Fibroblast of upper back skin (primary cell): ENCODE data around the gene FHOD3.
"Not testable (repeated sequence)": the region's sequence is repeated elsewhere in the genome, so short reads cannot be mapped to it uniquely, and the experiment has no call there.

Experiments used
- DNase-seq: peaks from one replicate; pipeline ENCODE4 v3.0.0-alpha.2; 2013

Gene FHOD3

DNA sequence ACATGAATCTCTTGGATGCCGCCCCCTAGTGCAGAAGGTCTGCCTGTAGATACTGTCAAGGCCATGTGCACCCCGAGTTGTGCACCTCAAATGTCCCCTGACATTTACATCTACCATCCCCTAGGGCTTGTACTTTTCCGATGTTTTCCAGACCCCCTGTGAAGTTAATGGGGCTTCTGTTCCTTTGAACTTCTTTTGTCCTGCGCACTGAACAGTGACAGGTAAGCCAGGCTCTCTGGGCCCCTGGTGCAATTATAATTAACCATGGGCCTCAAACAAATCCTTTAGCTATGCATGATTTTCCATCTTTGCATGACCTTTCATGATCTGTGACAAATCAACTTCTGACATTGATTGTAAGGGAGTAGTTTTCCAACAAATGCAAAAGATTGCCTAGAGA lies 158.4 kb downstream of the FHOD3 start:
- no peak for DNase-seq

DNA sequence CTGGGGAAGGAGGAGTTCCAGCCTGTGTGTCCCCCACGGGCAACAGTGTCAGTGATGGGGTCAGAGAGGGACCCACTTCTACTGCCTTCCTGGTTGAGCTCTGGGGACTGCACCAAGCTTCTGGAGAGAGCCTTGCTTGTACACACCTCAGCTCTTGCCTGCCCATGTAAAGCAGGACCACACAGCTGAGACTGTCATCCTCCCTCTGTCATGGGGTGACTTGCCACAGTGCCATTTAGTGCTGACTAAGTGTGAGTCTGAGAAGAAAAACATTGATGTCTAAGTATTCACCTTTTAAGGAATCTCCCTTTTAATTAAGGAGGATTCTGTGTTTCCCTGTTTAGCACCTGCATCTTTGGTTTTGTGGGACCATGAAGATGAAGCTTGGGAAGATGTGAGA lies 159.1 kb downstream of the FHOD3 start:
- DNase-seq = no peak

DNA sequence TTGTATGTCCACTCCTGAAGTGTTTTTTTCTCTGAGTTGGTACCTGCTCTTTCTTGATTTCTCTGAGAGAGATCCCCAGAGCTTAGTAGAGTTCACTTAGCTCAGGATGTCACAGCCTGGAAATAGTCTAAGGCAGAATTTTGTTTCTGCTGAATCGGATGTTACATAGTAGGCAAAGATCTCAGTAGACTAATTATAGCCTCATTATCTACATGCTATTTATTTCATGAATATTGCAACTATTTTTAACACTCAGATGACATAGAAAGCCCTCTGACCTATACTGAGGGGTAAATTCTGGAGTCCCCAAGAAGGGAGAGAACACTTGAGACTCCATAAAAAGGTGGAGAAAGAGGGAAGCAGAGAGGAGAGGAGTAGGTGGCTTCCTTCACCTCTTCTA lies 160.2 kb downstream of the FHOD3 start:
- DNase-seq = no peak

DNA sequence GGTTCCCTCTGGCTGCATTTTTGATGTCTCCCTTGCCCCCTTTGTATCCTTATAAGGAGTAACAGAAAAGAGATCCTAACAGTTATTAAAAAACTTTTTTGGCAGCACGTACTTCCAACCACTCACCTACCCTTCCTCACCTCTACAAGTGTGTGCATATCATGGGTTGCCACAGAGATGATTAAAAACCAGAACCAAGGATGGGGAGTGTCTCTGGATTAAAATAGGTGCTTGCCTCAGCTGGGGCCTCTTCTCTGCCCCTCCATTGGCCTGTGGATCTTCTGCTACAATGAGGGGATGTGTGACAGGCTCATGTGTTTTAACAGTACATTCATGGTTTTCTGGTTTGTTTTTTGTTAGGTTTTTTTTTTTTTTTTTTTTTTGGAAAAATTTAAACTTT lies 160.8 kb downstream of the FHOD3 start:
- no peak for DNase-seq

DNA sequence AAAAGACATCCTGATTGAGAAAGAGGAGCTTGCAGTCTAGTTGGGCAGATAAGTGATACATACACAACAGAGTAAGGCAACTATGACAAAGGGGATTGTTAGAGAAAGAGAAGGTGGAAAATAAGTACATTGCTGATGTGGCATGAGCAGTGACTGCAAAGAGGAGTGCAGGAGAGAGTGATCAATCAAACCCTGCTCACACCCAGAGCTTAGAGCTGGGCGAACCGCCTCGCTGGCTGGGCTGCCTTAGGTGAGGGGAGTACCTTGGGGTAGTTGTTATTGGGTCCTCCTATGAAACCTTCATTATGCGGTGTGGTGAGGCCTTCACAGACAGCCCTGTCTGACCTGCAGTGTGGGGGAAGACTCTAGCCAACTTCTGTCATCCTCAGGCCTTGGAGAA lies 161.7 kb downstream of the FHOD3 start:
- DNase-seq = no peak

DNA sequence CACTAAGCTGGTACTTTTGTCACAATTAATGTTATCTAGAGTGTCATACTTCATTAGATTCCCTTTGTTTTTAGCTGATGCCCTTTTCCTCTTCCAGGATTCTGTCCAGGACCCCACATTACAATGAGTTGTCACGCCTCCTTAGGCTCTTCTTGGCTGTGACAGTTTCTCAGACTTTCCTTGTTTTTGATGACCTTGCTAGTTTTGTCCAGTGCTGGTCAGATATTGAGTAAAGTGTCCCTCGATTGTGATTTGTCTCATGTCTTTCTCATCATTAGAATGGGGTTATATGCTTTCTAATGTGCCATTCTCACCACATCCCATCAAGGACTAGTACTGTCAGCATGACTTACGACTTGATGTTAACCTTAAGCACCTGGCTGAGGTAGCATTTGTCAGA lies 162.3 kb downstream of the FHOD3 start:
- DNase-seq = no peak

DNA sequence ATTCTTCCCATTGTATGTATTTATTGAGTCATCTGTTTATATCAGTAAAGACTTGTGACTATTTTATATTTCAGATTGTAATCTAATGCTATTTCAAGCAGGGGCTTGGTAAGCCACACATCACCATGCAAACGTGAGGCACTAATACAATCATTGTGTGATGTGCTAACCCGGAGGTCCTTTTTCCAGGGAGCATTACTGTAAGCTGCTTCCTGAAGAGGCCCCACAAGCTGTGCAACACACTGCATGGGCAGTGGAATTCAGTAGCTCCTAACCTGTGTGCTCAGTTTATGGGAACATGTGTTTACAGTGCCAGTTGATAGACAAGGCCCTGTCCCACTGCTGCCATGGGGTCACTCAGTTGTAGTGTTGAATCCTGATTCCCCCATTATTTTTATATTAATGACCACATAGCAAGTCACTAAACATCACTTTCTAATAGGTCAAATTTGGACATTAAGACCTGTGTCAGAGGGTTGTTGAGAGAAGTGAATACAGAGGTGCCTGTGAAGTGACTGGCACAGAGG lies 162.9 kb downstream of the FHOD3 start:
- DNase-seq = no peak

DNA sequence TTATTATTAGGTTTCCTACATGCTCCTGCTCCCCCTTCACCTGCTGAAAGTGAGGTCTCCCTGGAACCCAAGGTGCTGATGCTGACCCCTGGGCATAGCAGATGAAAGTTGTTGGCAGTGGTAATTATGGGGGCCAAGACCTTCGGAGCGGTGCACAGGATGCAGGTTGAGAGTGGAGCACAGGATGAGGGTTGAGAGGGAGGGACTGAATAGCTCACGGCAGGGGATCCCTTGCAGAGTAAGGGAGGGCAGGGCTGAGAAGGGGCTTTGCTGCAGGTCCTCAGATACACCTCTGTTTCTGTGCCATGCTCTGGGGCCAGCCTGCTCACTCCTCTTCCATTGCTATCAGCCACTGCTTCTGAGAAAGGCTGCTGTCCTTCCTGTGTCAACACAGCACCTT lies 163.3 kb downstream of the FHOD3 start:
- no peak for DNase-seq

DNA sequence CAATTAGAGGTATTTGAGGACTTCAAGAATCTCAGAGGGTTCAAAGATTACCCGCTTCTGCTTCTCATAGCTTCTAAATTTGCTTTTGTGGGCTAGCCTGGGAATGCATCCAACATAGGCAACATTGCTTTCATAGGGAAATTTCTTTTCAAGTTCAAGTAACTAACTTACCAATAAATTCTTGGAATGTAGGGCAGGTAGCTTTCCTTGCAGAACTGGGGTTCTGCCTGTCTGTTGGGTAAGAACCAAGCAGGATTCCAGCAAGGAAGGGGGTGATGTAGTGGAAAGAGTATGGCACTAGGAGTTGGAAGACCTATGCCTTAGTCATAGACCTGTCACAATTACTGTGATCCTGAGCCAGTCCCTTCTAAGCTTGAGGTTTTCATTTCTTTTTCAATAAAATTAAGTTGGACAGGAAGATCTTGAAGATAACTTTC lies 164.1 kb downstream of the FHOD3 start:
- DNase-seq = peak; percentile 37

DNA sequence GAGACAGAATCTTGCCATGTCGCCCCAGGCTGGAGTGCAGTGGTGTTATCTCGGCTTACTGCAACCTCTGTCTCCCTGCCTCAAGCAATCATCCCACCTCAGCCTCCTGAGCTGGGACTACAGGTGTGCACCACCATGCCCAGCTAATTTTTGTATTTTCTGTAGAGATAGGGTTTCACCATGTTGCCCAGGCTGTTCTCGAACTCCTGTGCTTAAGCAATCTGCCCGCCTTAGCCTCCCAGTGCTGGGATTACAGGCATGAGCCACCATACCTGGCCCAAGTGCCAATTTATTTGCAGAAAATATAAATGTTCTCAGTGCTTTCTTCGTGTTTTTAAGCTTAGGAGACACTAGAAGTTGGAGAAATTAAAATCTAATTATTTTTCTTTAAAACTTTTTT lies 166.0 kb downstream of the FHOD3 start:
- not testable (repeated sequence) for DNase-seq

DNA sequence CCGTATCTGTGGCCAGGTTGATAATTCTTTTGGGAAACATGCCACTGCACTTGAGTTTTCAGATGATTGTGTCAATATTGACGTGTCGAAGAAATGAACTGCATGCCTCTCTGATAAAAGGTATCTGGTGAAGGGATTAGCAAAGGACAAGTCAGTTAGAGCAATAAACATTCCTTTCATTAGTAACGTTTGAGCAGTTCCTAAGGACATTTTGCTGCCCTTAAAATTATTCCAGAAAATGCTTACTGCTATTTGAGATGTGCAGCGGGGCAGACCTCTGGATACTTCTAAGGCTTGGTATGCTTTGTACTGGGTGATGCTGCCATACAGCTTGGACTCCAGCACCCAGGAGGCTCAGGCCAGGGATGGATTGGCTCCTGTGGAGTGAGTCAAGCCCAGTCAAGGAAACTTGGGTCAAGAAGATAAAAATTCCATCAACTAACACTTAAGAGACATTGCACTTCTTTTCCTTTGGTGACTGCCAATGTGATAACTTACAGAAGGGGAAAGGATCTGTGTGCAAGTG lies 166.7 kb downstream of the FHOD3 start:
- DNase-seq = no peak

DNA sequence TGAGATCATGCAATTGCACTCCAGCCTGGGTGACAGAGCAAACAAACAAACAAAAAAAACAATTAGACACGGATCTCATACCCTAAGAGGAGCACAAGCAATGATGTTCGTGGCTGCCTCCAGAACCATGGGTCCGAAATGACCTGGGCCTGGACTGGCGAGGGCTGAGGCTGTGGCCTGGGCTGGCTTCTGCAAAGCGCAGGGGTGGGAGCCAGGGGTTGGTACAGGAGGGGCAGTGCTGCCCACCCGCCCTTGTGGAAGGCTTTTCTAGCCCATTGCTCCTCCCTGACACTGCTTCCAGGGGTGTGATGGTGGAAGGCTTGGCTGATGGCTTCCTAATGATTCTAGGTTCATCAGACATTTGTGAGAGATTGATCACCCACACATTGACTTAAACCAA lies 167.8 kb downstream of the FHOD3 start:
- no peak for DNase-seq

DNA sequence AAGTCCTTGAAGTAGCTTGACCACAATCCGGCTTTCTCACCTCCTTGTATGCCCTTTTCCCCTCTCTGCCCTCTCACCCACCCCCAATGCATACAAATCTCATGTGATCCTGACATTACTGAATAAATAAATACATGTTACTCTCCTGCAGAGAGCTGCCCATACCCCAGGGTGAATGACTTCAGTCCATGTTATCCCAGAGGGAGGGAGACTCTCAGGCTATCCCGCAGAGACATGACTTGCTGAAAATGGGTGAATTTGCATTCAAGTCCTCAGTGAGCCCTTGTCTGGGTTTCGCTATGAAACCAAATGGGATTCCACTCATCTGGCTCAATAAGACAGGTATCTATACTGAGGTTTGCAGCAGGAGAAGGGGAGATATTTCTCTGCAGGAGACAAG lies 168.5 kb downstream of the FHOD3 start:
- DNase-seq = no peak

DNA sequence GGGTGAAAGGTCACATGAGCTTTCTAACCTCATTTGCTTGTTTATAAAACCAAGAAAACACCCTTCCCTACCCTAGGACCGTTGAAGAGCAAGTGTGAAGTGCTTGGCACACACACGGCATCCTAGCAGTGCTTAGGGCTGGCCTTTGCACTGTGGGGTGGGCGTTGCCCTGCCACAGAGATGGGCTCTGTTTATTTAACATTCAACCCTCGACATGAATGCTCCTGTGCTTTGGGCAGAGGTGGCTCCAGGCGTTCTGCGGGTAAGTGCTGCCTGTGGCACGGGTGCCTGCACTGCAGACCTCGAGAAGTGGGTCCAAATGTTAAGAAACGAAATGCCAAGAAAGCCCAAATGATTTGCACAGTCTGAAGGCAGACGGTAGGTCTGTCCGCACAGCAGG lies 170.1 kb downstream of the FHOD3 start:
- DNase-seq = no peak

DNA sequence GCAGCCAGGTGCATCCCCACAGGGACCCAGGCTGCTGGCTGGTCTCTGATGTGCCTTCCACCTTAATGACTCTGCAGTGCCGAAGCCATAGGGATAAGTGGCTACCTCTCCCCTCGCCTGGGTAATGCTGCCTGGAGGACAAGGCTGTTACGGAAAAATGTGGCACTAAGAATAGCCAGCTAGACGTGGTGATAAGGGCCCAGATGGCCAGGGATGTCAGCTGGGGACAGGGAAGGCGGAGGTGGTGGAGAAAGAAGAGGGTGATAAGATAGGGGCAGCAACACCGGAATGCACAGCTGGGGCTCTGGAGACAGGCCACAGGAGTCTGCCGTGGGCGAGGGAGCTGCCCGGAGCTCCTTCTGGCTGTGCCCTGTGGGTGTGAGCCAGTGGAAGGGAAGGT lies 170.6 kb downstream of the FHOD3 start:
- DNase-seq = no peak

DNA sequence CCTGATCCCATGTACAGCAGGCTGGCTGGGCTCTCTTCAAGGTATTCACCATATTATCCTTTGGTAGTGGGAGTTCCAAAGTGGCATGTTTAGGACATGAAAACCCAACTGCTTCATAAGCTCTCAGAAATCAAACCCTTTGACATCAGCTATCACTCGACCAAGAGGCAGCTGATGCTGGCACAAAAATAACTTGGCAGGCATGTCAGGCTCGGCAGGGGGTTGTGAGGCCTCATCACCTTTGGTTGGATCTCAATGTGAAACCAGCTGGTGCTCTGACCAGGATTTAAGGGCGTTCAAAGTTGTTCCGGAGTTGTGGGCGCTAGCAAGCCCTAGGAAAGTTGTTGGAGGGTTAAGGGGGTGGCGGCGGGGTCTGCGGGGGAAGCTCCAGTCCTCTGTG lies 171.9 kb downstream of the FHOD3 start:
- DNase-seq = no peak

DNA sequence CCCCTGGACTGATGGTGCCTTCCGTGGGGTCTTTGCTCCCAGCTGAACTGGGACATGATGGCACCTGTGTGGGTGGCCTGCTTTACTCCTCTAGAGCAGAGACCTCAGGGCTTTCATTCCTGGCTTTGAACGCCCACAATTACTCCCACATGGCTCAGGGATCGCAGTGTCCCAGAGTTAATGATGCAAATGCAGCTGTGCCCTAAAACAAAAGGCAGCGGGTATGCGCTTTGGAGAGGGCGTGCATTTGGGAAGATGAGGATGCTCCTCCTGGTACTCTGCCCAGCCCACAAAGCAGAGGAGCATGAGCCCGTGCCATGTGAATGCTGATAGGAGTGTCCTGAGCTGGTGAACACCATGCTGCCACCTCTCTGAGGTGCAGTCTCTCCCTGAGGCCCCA lies 173.4 kb downstream of the FHOD3 start:
- no peak for DNase-seq

DNA sequence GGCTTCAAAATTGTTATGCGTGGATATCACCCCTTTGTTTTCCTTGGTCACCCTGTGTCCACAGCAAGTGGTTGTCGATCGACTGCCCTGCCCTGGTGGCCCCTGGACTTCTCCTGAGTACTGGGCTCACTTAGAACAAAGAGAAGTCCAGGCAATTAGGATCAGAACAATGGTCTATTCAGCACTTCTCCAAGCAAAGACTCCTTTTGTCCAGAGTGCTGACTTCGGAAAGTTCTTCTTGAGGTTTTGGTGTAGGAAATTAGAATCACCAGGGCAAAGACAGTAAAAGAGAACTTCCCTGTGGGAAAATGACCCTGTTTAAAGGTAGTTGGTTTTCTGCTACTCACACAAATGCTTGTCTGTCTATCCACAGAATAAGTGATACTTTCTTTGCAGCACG lies 173.9 kb downstream of the FHOD3 start:
- no peak for DNase-seq

DNA sequence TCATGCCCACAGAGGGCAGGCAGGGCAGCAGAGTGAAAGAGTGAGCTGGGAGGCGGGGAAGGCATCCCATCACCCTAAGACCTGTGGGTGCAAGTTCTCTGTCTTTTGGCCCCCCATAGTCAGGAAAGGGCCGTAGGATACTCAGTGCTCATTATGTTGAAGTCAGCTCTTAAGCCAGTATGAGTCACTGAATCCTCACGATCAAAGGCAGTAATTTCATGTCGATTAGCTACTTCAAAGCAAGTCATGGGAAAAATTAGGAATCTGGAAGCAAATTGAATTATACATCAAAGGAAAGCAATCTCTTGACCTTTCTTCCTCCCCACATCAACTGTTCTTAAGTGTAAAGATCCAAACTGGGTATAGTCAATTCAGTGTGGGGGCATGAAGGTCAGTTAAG lies 178.9 kb downstream of the FHOD3 start:
- no peak for DNase-seq

DNA sequence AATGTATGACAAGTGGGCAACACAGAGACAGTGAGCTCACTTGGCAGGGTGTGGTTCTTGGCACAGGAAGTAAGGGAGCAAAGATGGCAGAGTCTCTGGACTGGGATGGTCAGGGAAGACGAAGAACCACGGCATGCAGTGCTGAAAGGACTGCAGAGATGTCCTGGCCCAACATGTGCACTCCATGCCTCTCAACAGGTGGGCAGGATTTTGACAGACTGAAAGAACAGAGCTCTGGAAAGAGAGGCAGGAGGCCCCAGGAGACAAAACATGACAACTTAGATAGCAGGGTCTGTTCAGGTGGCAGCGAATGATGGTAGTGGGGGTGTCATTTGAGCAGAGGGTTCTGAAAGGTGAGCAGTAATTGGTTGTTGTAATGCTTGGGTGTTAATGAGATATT lies 180.3 kb downstream of the FHOD3 start:
- no peak for DNase-seq

DNA sequence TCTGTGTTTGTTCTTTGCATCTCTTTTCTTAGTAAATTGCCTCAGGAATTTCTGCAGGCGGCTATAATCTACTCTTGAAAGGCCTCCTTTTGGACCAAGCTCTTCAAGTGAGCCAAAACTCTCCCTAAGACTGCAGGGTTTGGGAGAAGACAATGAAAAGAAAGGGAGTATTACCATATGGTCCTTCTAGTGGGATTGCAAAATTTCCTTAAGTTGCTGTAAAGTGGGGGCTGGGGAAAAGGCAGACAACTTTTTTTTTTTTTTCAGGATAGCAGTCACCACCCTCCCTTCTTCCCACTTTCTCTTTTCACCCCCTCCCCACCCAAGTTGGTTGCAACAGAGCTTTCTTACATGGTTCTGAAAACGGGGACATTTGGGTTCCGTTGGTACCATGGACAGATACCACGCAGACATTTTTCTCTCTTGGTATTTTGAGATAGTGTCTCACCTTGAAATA lies 183.7 kb downstream of the FHOD3 start:
- DNase-seq = no peak

DNA sequence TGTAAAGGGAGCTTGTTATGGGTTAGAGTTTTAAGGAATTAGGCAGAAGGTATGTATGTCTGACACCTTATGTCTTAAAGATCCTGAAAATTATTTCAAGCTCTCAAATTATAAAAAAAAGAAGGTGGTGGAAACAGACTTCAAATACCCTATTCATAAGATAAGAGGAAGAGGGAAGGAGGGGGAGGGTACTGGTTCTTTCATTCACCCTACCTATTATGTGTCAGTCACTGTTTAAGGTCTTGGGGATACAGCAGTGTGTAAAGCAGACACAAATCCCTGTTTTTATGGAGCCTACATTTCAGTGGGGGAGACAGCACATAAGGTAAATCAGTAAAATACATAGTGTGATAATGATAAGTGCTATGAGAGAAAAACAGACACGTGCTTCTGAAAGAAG lies 184.4 kb downstream of the FHOD3 start:
- DNase-seq = no peak

DNA sequence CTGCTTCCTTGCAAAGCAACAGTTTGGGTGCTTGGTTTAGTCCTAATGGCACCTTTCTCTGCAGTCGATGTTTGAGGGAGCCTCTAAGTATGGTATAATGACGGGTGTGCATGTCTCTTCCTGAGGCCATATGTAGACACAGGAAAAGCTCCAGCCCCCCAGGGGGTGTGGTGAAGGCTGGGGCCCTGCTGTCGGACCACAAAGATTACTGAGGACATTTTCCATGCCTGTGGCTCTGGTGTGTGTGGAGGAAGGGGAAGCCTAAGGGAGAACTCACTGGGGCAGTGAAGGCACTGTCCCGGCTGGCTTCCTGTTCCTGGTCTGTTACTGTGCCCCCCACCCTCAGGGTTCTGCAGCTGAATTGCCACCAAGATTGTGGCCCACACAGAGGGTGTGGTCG lies 187.1 kb downstream of the FHOD3 start:
- no peak for DNase-seq

DNA sequence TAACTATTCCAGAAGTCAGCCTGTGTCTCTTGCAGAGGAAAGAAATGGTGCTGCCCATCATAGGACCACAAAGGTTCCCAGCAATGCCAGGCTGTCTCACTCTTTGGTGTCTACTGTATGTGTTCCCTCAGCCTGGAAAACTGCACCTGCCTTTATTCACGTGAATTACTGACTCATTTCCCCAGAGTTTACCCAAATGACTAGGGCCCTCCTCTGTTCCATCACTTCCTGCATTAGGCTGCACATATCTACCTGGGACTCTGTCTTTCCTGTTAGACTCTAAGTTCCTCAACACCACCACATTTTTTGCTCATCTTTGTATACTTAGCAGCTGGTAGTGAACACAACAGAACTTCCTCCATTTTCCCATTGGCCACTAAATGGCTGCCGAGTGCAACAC lies 188.3 kb downstream of the FHOD3 start:
- DNase-seq = no peak

DNA sequence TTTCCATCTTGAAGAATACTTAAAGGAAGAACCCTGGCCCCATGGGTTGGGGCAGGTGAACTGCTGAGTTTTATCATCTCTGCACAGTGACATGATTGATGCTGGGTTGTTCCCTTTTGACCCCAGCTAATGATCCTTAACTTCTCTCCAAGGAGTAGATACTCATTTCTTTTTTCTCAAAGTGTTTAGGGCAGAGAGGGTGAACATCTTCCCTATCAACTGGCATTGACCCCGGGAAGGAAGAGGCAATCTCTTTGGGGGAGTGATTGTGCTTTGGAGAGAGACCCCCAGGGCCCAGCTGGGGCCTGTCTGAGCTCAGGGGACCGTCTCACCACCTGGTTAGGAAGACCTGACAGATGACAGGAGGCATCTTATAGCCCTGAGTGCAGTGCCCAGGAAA lies 190.6 kb downstream of the FHOD3 start:
- DNase-seq = no peak

DNA sequence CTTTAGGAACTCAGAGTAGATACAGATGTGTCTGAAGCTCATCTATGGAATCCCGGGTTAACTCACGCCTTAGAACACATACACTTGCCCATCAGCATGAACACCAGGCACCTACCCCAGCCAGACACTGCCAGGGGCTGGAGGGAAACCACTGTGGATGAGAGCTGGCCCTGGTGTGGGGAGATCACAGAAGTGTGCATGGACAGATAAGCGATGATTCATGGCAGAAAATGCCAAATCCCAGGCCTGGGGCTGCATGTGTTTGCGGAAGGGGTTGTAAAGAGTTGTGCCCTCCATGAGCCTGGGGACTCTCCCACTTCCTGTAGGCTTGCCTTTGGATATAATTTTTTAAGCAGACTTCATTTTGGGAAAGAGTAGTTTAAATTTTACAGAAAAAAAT lies 193.4 kb downstream of the FHOD3 start:
- no peak for DNase-seq
